Gastrocnemius medialis (tissue), 4 donors: Measurements from ENCODE around the gene CMTM3. TPM values are rescaled to one million over a fixed set of nuclear protein-coding genes. Genes with fewer than 3 reads are reported as not detected.

Source experiments
- ATAC-seq, 2 donors: fragments of 150-250 bp; one replicate each; pipeline ENCODE4 v1.9.1; 2016
- DNase-seq, 2 donors: peaks; one replicate each; pipeline ENCODE4 v3.0.0-alpha.2; 2019
- H3K27ac ChIP-seq, 4 donors: fragments of 200-600 bp; sonication (generic); 1 replicate in 1 of 4; 2 replicates in 3 of 4; pipeline ENCODE4 v1.5.1; 2016 to 2018; ENCODE audit warnings: mild to moderate bottlenecking in 2 of 4, moderate library complexity in 1 of 4
- H3K27me3 ChIP-seq, 3 donors: fragments of 200-600 bp; sonication (generic) in 2 of 3; 1 replicate in 1 of 3; 2 replicates in 2 of 3; pipeline versions ENCODE4 v1.5.1 to v1.6.0; 2016 to 2019; ENCODE audit warnings: mild to moderate bottlenecking in 1 of 3, moderate library complexity in 1 of 3
- H3K36me3 ChIP-seq, 2 donors: fragments of 200-600 bp; sonication (generic) in 1 of 2; one replicate each; pipeline ENCODE4 v1.5.1; 2017 to 2018
- H3K4me1 ChIP-seq, 2 donors: fragments of 200-600 bp; sonication (generic) in 1 of 2; one replicate each; pipeline ENCODE4 v1.5.1; 2016 to 2017; ENCODE audit warnings: mild to moderate bottlenecking in 2 of 2
- H3K4me3 ChIP-seq, 4 donors: fragments of 200-600 bp; sonication (generic) in 3 of 4; 1 replicate in 1 of 4; 2 replicates in 3 of 4; pipeline ENCODE4 v1.5.1; 2016 to 2019; ENCODE audit warnings: mild to moderate bottlenecking in 2 of 4
- H3K9me3 ChIP-seq, 3 donors: fragments of 200-600 bp; sonication (generic) in 2 of 3; 1 replicate in 1 of 3; 2 replicates in 2 of 3; pipeline ENCODE4 v1.5.1; 2016 to 2019
- POLR2A ChIP-seq, 2 donors: fragments of 450-650 bp; IDR thresholded peaks; one replicate each; pipeline ENCODE4 v1.6.1; 2017; ENCODE audit warnings: antibody characterized with exemption in 2 of 2, mild to moderate bottlenecking in 2 of 2, moderate library complexity in 2 of 2
- in situ Hi-C, 4 donors: fragments of 200-750 bp; cut with MboI; loops; one replicate each; pipeline versions ENCODE4 v1.15.0 to v1.8.0; 2017; ENCODE audit warnings: low sequenced_read_pairs in 4 of 4
- intact Hi-C: fragments of 100-400 bp; cut with DNase I; formaldehyde crosslinking; loops from one replicate; pipeline ENCODE4 v1.15.1; 2023; ENCODE audit warnings: low total_unique reads
- total RNA-seq, 4 donors: library from RNA; depleted of rRNA; stranded (reverse); fragments of >200 nt; gene quantifications; one replicate each; pipeline versions ENCODE4 v1.1.0 to v1.2.3, GENCODE V29; 2016
- TF ChIP-seq, protein P1 (sequence below), 5 experiments: fragments of 450-650 bp in 3 of 5; fragments of 200-600 bp in 2 of 5; sonication (generic) in 2 of 5; IDR thresholded peaks in 4 of 5; conservative IDR thresholded peaks in 1 of 5; 1 replicate in 4 of 5; 2 replicates in 1 of 5; pipeline ENCODE4 v1.5.1; 2016 to 2019; ENCODE audit warnings: antibody characterized with exemption in 5 of 5, mild to moderate bottlenecking in 3 of 5, moderate library complexity in 3 of 5

CMTM3 gene
- total RNA-seq, 4 donors from 2014 or later: 2.6 to 11.3 (median 5.1) TPM

DNA sequence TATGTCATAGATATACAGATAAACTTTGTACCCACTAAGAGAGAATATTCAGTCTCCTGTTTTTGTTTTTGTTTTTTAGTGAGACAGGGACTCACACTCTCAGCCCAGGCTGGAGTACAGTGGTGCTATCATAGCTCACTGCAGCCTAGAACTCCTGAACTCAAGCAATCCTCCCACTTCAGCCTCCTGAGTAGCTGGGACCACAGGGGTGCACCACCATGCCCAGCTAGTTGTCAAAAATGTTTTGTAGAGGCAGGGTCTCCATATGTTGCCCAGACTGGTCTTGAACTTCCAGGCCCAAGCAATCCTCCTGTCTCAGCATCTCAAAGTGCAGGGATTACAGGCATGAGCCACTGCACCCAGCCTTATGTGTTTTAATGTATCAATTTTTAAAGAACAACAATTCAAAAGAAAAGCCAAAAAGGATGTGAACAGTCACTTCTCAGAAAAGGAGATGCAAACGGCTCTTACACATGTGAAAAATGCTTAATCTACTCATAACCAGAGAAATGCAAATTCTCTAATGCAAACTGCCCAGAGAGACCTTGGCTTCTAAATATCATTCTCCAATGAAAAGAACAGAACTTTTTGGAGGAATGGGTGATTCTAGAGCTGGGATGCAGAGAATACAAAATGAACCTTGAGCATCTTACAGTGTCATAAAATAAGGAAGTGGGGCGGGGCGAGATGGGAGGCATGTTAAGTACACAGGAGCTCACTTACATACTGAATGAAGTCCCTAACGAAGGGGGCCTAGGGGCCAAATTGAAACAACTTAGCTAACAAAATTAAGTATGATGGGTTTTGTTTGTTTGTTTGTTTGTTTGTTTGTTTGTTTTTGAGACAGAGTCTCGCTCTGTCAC, 7.3 kb upstream of the CMTM3 start:
- Histone ChIP-seq H3K36me3 (no peaks in the 10 kb centered on the region), H3K4me3 (no peak overlapping the region), H3K27me3 (no peaks in the 10 kb centered on the region), H3K27ac (no peak overlapping the region), H3K4me1 (no peaks in the 10 kb centered on the region), H3K9me3 (no peaks in the 10 kb centered on the region)
- in situ Hi-C loops: loop anchor here in 2 of 4 donors (10.0 kb wide), 2 partner anchors 182 to 192 kb away; no protein-coding TSS in a partner anchor
- ATAC-seq (no peak), DNase-seq (no peak)
- TF ChIP-seq POLR2A (IDR thresholded peaks at IDR 0.05): no peak
- TF ChIP-seq, protein P1, sequence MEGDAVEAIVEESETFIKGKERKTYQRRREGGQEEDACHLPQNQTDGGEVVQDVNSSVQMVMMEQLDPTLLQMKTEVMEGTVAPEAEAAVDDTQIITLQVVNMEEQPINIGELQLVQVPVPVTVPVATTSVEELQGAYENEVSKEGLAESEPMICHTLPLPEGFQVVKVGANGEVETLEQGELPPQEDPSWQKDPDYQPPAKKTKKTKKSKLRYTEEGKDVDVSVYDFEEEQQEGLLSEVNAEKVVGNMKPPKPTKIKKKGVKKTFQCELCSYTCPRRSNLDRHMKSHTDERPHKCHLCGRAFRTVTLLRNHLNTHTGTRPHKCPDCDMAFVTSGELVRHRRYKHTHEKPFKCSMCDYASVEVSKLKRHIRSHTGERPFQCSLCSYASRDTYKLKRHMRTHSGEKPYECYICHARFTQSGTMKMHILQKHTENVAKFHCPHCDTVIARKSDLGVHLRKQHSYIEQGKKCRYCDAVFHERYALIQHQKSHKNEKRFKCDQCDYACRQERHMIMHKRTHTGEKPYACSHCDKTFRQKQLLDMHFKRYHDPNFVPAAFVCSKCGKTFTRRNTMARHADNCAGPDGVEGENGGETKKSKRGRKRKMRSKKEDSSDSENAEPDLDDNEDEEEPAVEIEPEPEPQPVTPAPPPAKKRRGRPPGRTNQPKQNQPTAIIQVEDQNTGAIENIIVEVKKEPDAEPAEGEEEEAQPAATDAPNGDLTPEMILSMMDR (IDR thresholded peaks at IDR 0.05 in 4 of 5, conservative IDR thresholded peaks at IDR 0.05 in 1 of 5): no peak
- intact Hi-C loops: no loop called here

DNA sequence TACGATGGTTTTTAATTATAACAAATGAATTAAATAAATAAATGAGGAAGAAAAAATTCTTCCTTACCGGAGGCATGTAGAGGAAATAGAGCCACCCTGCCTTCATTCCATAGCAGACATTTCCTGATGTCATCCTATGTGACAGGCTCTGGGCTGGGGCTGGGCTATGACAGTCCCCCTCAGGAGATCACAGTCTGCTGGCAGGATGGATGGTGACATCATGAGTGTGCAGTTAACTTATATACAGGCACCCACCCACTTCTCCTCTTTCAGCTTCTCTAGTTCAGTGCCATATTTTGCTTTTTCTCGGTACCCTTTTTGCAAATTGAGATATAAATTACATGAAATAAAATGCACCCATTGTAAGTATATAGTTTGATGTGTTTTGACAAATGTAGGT, 6.4 kb upstream of the CMTM3 start:
- TF ChIP-seq POLR2A (IDR thresholded peaks at IDR 0.05): no peak
- TF ChIP-seq, protein P1 (IDR thresholded peaks at IDR 0.05 in 4 of 5, conservative IDR thresholded peaks at IDR 0.05 in 1 of 5): no peak
- Histone ChIP-seq H3K27ac (no peak overlapping the region), H3K4me1 (no peaks in the 10 kb centered on the region), H3K36me3 (no peaks in the 10 kb centered on the region), H3K27me3 (peaks cover 3 to 8% (median 4%) of the 10 kb centered on the region in 3 donors), H3K9me3 (no peaks in the 10 kb centered on the region), H3K4me3 (no peak overlapping the region)
- intact Hi-C loops (no loop called here), in situ Hi-C loops (loop anchor here in 2 of 4 donors (10.0 kb wide), 2 partner anchors 183 to 193 kb away; no protein-coding TSS in a partner anchor)
- DNase-seq (no peak), ATAC-seq (no peak)

DNA sequence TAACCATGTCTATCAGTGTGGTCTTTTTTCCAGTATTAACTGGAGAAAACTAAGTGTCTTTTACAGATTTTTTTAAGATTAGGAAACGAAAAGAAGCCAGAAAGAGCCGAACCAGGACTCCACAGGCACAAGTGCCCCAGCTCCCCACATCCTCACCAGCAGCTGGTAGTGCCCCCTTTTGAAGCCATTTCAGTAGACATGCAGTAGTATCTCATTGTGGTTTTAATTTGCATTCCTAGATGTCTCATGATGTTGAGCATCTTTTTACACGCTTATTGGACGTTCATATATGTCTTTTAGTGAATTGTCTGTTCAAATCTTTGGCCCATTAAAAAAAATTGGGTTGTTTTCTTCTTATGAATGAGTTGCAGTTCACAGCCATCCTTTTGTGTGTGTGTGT, 4.8 kb upstream of the CMTM3 start:
- Histone ChIP-seq H3K36me3 (no peaks in the 10 kb centered on the region), H3K27me3 (peaks cover 11 to 16% (median 14%) of the 10 kb centered on the region in 3 donors), H3K4me3 (no peak overlapping the region), H3K9me3 (no peaks in the 10 kb centered on the region), H3K27ac (no peak overlapping the region), H3K4me1 (peaks cover 6 to 8% of the 10 kb centered on the region in 2 donors)
- ATAC-seq: no peak
- intact Hi-C loops (loop anchor here (5.0 kb wide), 1 partner anchor 122 kb away; no protein-coding TSS in a partner anchor), in situ Hi-C loops (loop anchor here (10.0 to 25.0 kb wide), 3 partner anchors 185 to 263 kb away; no protein-coding TSS in a partner anchor)
- DNase-seq: no peak
- TF ChIP-seq, protein P1 (IDR thresholded peaks at IDR 0.05 in 4 of 5, conservative IDR thresholded peaks at IDR 0.05 in 1 of 5): no peak
- no peak for TF ChIP-seq POLR2A (IDR thresholded peaks at IDR 0.05)

DNA sequence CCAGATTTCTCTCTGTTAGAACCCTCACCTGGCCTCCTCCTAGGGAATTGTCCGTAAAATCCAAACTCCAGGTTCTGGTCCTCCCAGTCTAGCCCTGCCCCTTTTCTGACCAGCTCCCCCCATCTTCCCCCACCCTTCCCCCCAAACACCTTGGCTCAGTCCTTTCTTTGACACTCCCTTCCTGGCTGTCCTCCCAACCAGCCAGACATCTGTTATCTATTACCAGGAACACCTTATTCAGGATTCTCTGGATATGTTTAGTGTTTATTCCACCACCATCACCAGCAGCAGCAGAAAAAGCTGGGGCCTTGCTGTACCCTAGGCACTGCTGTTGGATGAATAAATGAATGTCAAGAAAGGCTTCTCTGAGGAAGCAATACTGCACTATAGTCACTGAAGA, 4.0 kb upstream of the CMTM3 start:
- no peak for DNase-seq
- Histone ChIP-seq H3K4me3 (no peak overlapping the region), H3K36me3 (no peaks in the 10 kb centered on the region), H3K27me3 (peaks cover 11 to 23% (median 18%) of the 10 kb centered on the region in 3 donors), H3K27ac (no peak overlapping the region), H3K4me1 (peaks cover 6 to 8% of the 10 kb centered on the region in 2 donors), H3K9me3 (no peaks in the 10 kb centered on the region)
- in situ Hi-C loops: loop anchor here in 2 of 4 donors (10.0 to 25.0 kb wide), 2 partner anchors 196 to 262 kb away; no protein-coding TSS in a partner anchor
- no peak for ATAC-seq
- TF ChIP-seq, protein P1 (IDR thresholded peaks at IDR 0.05 in 4 of 5, conservative IDR thresholded peaks at IDR 0.05 in 1 of 5): no peak
- TF ChIP-seq POLR2A (IDR thresholded peaks at IDR 0.05): no peak
- intact Hi-C loops: loop anchor here (5.0 kb wide), 1 partner anchor 123 kb away; no protein-coding TSS in a partner anchor
